Upper lobe of left lung (tissue), 4 donors: ENCODE results near the gene ASPA.

Source experiments
- EP300 ChIP-seq, 4 donors: sonication (generic); formaldehyde crosslinking; IDR thresholded peaks; one replicate each; pipeline ENCODE4 v1.5.1; 2017; ENCODE audit warnings: antibody characterized with exemption in 4 of 4, control low read depth in 2 of 4
- POLR2A ChIP-seq, 4 donors: fragments of 450-650 bp; IDR thresholded peaks; one replicate each; pipeline ENCODE4 v1.5.1; 2016 to 2017; ENCODE audit warnings: antibody characterized with exemption in 4 of 4, mild to moderate bottlenecking in 2 of 4
- POLR2AphosphoS5 ChIP-seq, 2 donors: sonication (generic); formaldehyde crosslinking; IDR thresholded peaks; one replicate each; pipeline ENCODE4 v1.5.1; 2017; ENCODE audit warnings: antibody characterized with exemption in 2 of 2
- TF ChIP-seq, protein P1 (sequence below), 6 experiments: fragments of 450-650 bp in 4 of 6; fragments of 200-600 bp in 2 of 6; sonication (generic) in 2 of 6; IDR thresholded peaks; one replicate each; pipeline ENCODE4 v1.5.1; 2016 to 2019; ENCODE audit warnings: antibody characterized with exemption in 6 of 6

DNA sequence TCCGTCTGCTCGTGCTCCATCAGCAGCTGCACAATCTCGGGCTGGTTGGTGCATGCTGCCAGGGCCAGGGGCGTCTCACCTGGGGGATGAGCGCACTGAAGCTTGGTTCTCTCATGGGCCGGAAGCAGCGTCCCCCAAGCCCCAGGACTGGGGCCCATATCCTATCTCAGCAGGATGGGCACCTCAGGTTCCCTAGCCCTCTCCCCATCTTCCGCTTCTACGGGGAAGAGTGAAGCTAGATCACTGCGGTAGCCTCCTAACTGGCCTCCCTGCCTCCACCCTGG lies 57.0 kb downstream of the ASPA start:
- TF ChIP-seq, protein P1, sequence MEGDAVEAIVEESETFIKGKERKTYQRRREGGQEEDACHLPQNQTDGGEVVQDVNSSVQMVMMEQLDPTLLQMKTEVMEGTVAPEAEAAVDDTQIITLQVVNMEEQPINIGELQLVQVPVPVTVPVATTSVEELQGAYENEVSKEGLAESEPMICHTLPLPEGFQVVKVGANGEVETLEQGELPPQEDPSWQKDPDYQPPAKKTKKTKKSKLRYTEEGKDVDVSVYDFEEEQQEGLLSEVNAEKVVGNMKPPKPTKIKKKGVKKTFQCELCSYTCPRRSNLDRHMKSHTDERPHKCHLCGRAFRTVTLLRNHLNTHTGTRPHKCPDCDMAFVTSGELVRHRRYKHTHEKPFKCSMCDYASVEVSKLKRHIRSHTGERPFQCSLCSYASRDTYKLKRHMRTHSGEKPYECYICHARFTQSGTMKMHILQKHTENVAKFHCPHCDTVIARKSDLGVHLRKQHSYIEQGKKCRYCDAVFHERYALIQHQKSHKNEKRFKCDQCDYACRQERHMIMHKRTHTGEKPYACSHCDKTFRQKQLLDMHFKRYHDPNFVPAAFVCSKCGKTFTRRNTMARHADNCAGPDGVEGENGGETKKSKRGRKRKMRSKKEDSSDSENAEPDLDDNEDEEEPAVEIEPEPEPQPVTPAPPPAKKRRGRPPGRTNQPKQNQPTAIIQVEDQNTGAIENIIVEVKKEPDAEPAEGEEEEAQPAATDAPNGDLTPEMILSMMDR (IDR thresholded peaks at IDR 0.05), result no peak
- no peak for TF ChIP-seq POLR2AphosphoS5 (IDR thresholded peaks at IDR 0.05)
- TF ChIP-seq POLR2A (IDR thresholded peaks at IDR 0.05), result no peak
- no peak for TF ChIP-seq EP300 (IDR thresholded peaks at IDR 0.05)
